BLaER1 (cell line): ENCODE results near the gene REX1BD.

Experiments used
- H3K27ac ChIP-seq: shearing (Covaris generic); formaldehyde crosslinking; 2 replicates; pipeline ENCODE4 v1.8.1; 2022
- H3K27me3 ChIP-seq: shearing (Covaris generic); formaldehyde crosslinking; 2 replicates; pipeline ENCODE4 v1.8.1; 2022
- H3K36me3 ChIP-seq: shearing (Covaris generic); formaldehyde crosslinking; 2 replicates; pipeline ENCODE4 v1.8.1; 2022
- H3K4me1 ChIP-seq: shearing (Covaris generic); formaldehyde crosslinking; 2 replicates; pipeline ENCODE4 v1.8.1; 2022
- H3K4me2 ChIP-seq: shearing (Covaris generic); formaldehyde crosslinking; 2 replicates; pipeline ENCODE4 v1.8.1; 2022
- H3K4me3 ChIP-seq: shearing (Covaris generic); formaldehyde crosslinking; 2 replicates; pipeline ENCODE4 v1.8.1; 2022
- H3K9ac ChIP-seq: shearing (Covaris generic); formaldehyde crosslinking; 2 replicates; pipeline ENCODE4 v1.8.1; 2022
- H3K9me3 ChIP-seq: shearing (Covaris generic); formaldehyde crosslinking; 2 replicates; pipeline ENCODE4 v1.8.1; 2022
- H4K20me1 ChIP-seq: shearing (Covaris generic); formaldehyde crosslinking; 2 replicates; pipeline ENCODE4 v1.8.1; 2022
- Cebpa-rat ChIP-seq: shearing (Covaris generic); IDR thresholded peaks from 2 replicates; pipeline ENCODE4 v1.8.1; 2022

The REX1BD gene

DNA sequence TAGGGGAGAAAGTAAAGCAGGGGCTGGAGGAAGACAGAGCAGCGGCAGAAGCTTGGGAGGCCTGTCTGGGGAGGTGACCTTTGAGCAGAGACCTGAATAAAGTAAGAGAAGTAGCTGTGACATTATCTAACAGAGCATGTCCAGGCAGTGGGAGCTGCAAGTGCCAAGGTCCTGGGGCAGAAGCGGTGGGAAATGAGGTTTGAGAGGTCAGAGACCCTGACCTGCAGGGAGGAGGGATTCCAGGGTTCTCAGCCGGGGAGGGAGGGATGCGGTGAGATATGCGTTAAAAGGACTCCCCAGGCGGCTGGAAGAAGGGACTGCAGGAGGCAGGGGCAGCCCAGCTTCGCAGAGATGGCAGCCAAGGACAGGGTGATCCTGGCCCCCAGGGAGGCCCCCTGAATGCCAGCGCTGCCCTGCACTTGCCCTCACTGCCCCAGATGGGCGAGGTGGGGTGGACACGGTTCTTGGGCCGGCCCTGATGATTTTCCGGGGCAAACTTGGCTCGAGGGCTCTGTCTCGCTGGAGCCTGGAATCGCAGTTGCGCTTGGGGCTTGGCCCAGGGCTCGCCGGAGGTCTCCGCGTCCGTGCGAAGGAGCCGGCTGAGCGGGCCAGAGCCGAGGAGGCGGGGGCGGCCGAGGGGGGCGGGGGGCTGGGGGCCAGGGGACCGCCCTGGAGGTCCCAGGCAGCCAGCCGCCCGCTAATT is 14.8 kb downstream of the REX1BD start:
- Histone ChIP-seq H3K4me3 (no peak overlapping the region), H3K9me3 (no peaks in the 10 kb centered on the region), H3K9ac (no peak overlapping the region), H4K20me1 (peaks cover 58% of the 10 kb centered on the region), H3K27ac (no peak overlapping the region), H3K27me3 (peaks cover 91% of the 10 kb centered on the region), H3K36me3 (no peaks in the 10 kb centered on the region), H3K4me2 (no peak overlapping the region), H3K4me1 (peaks cover 12% of the 10 kb centered on the region)
- TF ChIP-seq Cebpa-rat, result no peak

DNA sequence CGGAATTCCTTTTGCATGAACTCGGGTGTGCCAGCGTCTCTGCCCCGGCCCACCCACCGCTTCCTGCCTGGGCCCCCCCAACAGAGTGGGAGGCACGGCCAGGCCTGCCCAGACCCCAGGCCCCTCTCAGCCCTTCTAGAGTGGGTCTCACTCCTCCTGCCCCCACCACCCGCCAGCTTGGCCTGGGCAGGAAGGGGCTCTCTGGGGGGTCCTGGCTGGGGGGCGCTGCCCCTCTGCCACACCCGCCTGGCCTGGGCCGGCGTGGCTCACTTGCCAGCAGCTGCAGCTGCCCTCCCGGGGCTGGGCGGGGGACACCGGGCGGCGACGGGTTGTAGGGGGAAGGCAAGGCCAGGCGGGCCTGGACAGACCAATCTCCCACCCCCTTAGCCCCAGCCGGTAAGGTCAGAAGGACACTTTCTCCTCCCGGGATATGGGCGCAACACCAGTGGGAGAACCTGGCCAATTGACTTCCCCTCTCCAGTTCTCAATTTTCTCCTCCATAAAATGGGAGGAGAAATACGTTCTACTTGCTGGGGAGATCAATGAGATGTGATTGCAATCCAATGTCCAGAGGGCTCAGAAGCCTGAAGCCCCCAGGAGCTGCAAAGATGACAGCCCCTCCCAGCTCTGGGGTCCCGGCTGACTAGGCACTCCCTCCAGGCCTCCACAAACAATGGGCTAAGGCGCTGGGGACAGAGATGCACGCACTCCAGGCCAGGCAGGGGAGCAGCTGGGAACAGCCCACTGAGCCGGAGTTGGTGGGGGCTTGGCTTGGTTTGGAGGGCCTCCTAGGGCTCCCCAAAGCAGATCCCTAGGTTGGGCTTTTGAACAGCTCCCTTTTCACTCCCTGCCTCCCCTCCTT is 15.6 kb downstream of the REX1BD start:
- TF ChIP-seq Cebpa-rat, result no peak
- H3K27ac ChIP-seq, result no peak overlapping the region
- peaks cover 12% of the 10 kb centered on the region for H3K4me1 ChIP-seq
- H3K27me3 ChIP-seq, result peaks cover 91% of the 10 kb centered on the region
- peaks cover 66% of the 10 kb centered on the region for H4K20me1 ChIP-seq
- H3K4me2 ChIP-seq, result no peak overlapping the region
- no peaks in the 10 kb centered on the region for H3K36me3 ChIP-seq
- H3K9ac ChIP-seq, result no peak overlapping the region
- no peak overlapping the region for H3K4me3 ChIP-seq
- H3K9me3 ChIP-seq, result no peaks in the 10 kb centered on the region

GRCh38 chr19:18604820-18605159 is 16.2 kb downstream of the REX1BD start:
- TF ChIP-seq Cebpa-rat, result no peak
- Histone ChIP-seq H3K4me2 (no peak overlapping the region), H3K27ac (no peak overlapping the region), H3K4me1 (peaks cover 15% of the 10 kb centered on the region), H3K9me3 (no peaks in the 10 kb centered on the region), H3K4me3 (no peak overlapping the region), H3K27me3 (peaks cover 93% of the 10 kb centered on the region), H3K9ac (no peak overlapping the region), H3K36me3 (no peaks in the 10 kb centered on the region), H4K20me1 (peaks cover 72% of the 10 kb centered on the region)

GRCh38 chr19:18605196-18605545 is 16.6 kb downstream of the REX1BD start:
- no peak overlapping the region for H3K4me3 ChIP-seq
- H3K27me3 ChIP-seq, result peaks cover 97% of the 10 kb centered on the region
- H3K4me2 ChIP-seq, result no peak overlapping the region; the same call in 1 of the 2 replicates
- no peaks in the 10 kb centered on the region for H3K36me3 ChIP-seq
- peaks cover 76% of the 10 kb centered on the region for H4K20me1 ChIP-seq
- TF ChIP-seq Cebpa-rat, result no peak
- no peak overlapping the region for H3K27ac ChIP-seq
- H3K4me1 ChIP-seq, result peaks cover 19% of the 10 kb centered on the region
- H3K9ac ChIP-seq, result no peak overlapping the region
- H3K9me3 ChIP-seq, result no peaks in the 10 kb centered on the region

GRCh38 chr19:18605546-18606280 is 17.1 kb downstream of the REX1BD start:
- H3K27me3 ChIP-seq, result peaks cover 100% of the 10 kb centered on the region
- H3K4me3 ChIP-seq, result peak overlapping the region; percentile 59
- peak overlapping the region; percentile 85 for H3K4me2 ChIP-seq
- H3K27ac ChIP-seq, result no peak overlapping the region
- H3K9me3 ChIP-seq, result no peaks in the 10 kb centered on the region
- H4K20me1 ChIP-seq, result peaks cover 81% of the 10 kb centered on the region
- H3K9ac ChIP-seq, result no peak overlapping the region
- H3K4me1 ChIP-seq, result peaks cover 24% of the 10 kb centered on the region
- H3K36me3 ChIP-seq, result no peaks in the 10 kb centered on the region
- TF ChIP-seq Cebpa-rat, result no peak

- peak within 1 kb of the TSS; percentile 85 for H3K4me2 ChIP-seq
- H3K27ac ChIP-seq, result no peak within 1 kb of the TSS
- peaks cover 100% of the 10 kb centered on the region for H3K27me3 ChIP-seq
- H3K4me1 ChIP-seq, result peaks cover 33% of the 10 kb centered on the region
- H3K4me3 ChIP-seq, result peak within 1 kb of the TSS; percentile 59
- no peak within 1 kb of the TSS for H3K9ac ChIP-seq
- H3K36me3 ChIP-seq, result no peaks in the 10 kb centered on the region
- TF ChIP-seq Cebpa-rat, result no peak
- H3K9me3 ChIP-seq, result no peaks in the 10 kb centered on the region
- H4K20me1 ChIP-seq, result peaks cover 89% of the 10 kb centered on the region
These were observed 18.0 kb downstream of the REX1BD start, which contains the start of gene CRLF1 for GRCh38 chr19:18606281-18607225. Gene CRLF1 (minus strand): TSS chr19:18606799. CDS start chr19:18606656, 143 bp downstream.

GRCh38 chr19:18607226-18608101 is 18.9 kb downstream of the REX1BD start:
- Histone ChIP-seq H3K4me1 (peaks cover 42% of the 10 kb centered on the region), H3K9ac (no peak overlapping the region), H3K4me2 (peak overlapping the region; percentile 24; the same call in 1 of the 2 replicates), H4K20me1 (peaks cover 91% of the 10 kb centered on the region), H3K27me3 (peaks cover 100% of the 10 kb centered on the region), H3K27ac (no peak overlapping the region), H3K9me3 (no peaks in the 10 kb centered on the region), H3K36me3 (no peaks in the 10 kb centered on the region), H3K4me3 (no peak overlapping the region)
- no peak for TF ChIP-seq Cebpa-rat

GRCh38 chr19:18608102-18608804 is 19.7 kb downstream of the REX1BD start:
- Histone ChIP-seq H4K20me1 (peaks cover 91% of the 10 kb centered on the region), H3K9ac (no peak overlapping the region), H3K4me3 (no peak overlapping the region)

More at GRCh38 chr19:18608102-18608804, 19.7 kb downstream of the REX1BD start:
- no peak for TF ChIP-seq Cebpa-rat
- H3K9me3 ChIP-seq, result no peaks in the 10 kb centered on the region
- no peak overlapping the region for H3K4me2 ChIP-seq
- no peaks in the 10 kb centered on the region for H3K36me3 ChIP-seq
- H3K27me3 ChIP-seq, result peaks cover 100% of the 10 kb centered on the region
- no peak overlapping the region for H3K27ac ChIP-seq
- H3K4me1 ChIP-seq, result peaks cover 48% of the 10 kb centered on the region
